Transverse colon (tissue), 4 donors: Measurements from ENCODE around the gene PHGDH.

Source experiments
- EP300 ChIP-seq: sonication (generic); formaldehyde crosslinking; IDR thresholded peaks from one replicate; pipeline ENCODE4 v1.6.1; 2017; ENCODE audit warnings: antibody characterized with exemption, low read depth
- POLR2AphosphoS5 ChIP-seq, 3 donors: sonication (generic); formaldehyde crosslinking; IDR thresholded peaks; one replicate each; pipeline ENCODE4 v1.6.1; 2016; ENCODE audit warnings: antibody characterized with exemption in 3 of 3
- TF ChIP-seq, protein P1 (sequence below), 5 experiments: fragments of 200-600 bp in 3 of 5; fragments of 450-650 bp in 2 of 5; sonication (generic) in 3 of 5; IDR thresholded peaks; 1 replicate in 2 of 5; 2 replicates in 3 of 5; pipeline ENCODE4 v1.5.1; 2016 to 2017; ENCODE audit warnings: antibody characterized with exemption in 5 of 5, inconsistent platforms in 3 of 5, mild to moderate bottlenecking in 2 of 5, moderate library complexity in 1 of 5

DNA sequence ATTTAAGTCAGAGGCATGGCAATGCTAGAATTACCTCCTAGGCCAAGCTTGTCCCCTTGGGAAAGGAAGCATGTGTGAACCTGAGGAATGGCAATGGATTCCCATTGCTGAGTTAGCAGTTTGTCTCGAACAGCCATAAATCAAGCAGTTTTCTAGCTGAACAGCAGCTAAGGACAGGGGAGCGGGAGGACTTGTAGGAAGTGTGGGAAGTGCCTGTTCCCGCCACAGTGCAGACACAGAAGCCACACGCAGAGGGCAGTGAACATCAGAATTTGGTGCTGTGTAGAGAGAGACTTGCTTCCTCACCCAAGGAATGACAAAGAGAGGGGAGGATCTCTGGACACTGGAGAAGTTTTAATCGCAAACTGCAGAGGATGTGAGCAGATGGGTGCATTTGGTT is 3.8 kb downstream of the PHGDH start:
- TF ChIP-seq EP300 (no peak), POLR2AphosphoS5 (IDR thresholded peaks at IDR 0.05) (no peak)
- TF ChIP-seq, protein P1, sequence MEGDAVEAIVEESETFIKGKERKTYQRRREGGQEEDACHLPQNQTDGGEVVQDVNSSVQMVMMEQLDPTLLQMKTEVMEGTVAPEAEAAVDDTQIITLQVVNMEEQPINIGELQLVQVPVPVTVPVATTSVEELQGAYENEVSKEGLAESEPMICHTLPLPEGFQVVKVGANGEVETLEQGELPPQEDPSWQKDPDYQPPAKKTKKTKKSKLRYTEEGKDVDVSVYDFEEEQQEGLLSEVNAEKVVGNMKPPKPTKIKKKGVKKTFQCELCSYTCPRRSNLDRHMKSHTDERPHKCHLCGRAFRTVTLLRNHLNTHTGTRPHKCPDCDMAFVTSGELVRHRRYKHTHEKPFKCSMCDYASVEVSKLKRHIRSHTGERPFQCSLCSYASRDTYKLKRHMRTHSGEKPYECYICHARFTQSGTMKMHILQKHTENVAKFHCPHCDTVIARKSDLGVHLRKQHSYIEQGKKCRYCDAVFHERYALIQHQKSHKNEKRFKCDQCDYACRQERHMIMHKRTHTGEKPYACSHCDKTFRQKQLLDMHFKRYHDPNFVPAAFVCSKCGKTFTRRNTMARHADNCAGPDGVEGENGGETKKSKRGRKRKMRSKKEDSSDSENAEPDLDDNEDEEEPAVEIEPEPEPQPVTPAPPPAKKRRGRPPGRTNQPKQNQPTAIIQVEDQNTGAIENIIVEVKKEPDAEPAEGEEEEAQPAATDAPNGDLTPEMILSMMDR (IDR thresholded peaks at IDR 0.05), result no peak
